SJSA1 (cell line): ENCODE data around the gene FPGT. TPM values are rescaled to one million over a fixed set of nuclear protein-coding genes. Genes with fewer than 3 reads are reported as not detected.
"Not testable (repeated sequence)": the region's sequence is repeated elsewhere in the genome, so short reads cannot be mapped to it uniquely, and the experiment has no call there.

ENCODE experiments used
- DNase-seq, 2 experiments: peaks; one replicate each; pipeline ENCODE4 v3.0.0-alpha.2; 2015 to 2020; ENCODE audit warnings: low spot score in 2 of 2, low read depth in 1 of 2
- H3K27ac ChIP-seq: fragments of 250-450 bp; sonication (Bioruptor Pico); 2 replicates; pipeline ENCODE4 v1.5.1; 2020; ENCODE audit warnings: mild to moderate bottlenecking, moderate library complexity
- H3K27me3 ChIP-seq: fragments of 250-450 bp; sonication (Bioruptor Pico); replicated peaks from 2 replicates; pipeline ENCODE4 v1.5.1; 2020; ENCODE audit warnings: mild to moderate bottlenecking, moderate library complexity
- H3K36me3 ChIP-seq: fragments of 250-450 bp; sonication (Bioruptor Pico); 2 replicates; pipeline ENCODE4 v1.5.1; 2020; ENCODE audit warnings: mild to moderate bottlenecking
- H3K4me1 ChIP-seq: fragments of 250-450 bp; sonication (Bioruptor Pico); replicated peaks from 2 replicates; pipeline ENCODE4 v1.6.1; 2021; ENCODE audit warnings: mild to moderate bottlenecking
- H3K4me3 ChIP-seq: fragments of 250-450 bp; sonication (Bioruptor Pico); 2 replicates; pipeline ENCODE4 v1.5.1; 2020; ENCODE audit warnings: mild to moderate bottlenecking
- H3K9me3 ChIP-seq: fragments of 250-450 bp; sonication (Bioruptor Pico); replicated peaks from 2 replicates; pipeline ENCODE4 v1.5.1; 2020; ENCODE audit warnings: mild to moderate bottlenecking
- total RNA-seq: library from RNA; depleted of rRNA; stranded (reverse); fragments of >200 nt; shearing (Covaris generic); gene quantifications from 2 replicates; pipeline ENCODE4 v1.2.3, GENCODE V29; 2014; rRNA removed

The FPGT gene
- total RNA-seq = 11.4 and 16.3 TPM in 2 replicates

DNA sequence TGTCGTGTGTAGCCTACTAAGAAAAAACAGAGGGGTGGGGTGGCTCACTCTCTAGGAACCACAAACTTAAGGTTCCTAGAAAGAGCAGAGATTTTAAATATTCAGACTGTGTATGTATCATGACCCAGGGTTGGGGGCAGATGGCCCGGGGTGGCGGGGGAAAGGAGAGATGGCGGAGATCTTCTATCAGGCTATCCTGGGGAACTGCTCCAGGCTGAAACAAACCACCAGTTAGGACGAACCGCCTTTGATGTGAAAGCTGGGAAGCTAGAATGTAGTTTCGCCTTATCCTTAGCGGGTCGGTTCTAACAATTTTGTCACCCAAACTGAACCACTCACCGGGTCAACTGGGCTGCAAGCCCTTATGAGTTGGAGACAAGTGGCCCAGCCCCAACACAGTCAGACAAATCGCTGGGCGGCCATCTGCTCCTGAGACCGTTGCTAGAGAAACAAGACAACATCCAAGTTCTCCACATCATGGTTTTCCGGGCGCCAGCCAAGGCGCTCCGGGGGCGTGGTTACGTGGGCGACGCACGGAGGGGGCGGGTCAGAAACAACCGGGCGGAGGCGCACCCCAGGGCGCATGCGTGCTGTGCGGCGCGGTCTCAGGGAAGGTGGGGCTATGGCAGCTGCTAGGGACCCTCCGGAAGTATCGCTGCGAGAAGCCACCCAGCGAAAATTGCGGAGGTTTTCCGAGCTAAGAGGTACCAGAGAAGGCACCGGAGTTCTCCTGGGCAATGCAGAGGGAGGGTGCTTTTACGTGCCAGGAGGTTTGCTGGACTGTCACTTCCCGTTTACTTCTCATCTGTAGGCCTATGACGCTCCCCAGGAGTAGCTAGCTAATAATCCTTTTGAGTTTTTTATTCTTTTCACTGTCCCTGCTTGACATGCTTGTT, at the start of gene FPGT, which contains the start of gene LRRIQ3:
Gene FPGT, plus strand, starts transcription at position 586 of the 896 bp plus-strand sequence. Its CDS starts 37 bp downstream, at position 623.
Gene LRRIQ3, minus strand, starts transcription at position 520 of the 896 bp plus-strand sequence. CDS start 14,492 bp downstream, outside the sequence.
- peaks cover 5% of the 10 kb centered on the region for H3K36me3 ChIP-seq
- no peaks in the 10 kb centered on the region for H3K9me3 ChIP-seq
- H3K27me3 ChIP-seq = no peaks in the 10 kb centered on the region
- peak within 1 kb of the TSS; percentile 78 for H3K27ac ChIP-seq
- H3K4me1 ChIP-seq = no peaks in the 10 kb centered on the region; the same call in 1 of the 2 replicates
- H3K4me3 ChIP-seq = peak within 1 kb of the TSS; percentile 46
- DNase-seq = peak; percentile 95 to 96

GRCh38 chr1:74160046-74160445, 38.0 kb upstream of the FPGT start:
- H3K4me3 ChIP-seq = no peak overlapping the region
- no peak for DNase-seq
- H3K36me3 ChIP-seq = no peaks in the 10 kb centered on the region
- H3K27me3 ChIP-seq = no peaks in the 10 kb centered on the region
- H3K9me3 ChIP-seq = no peaks in the 10 kb centered on the region
- H3K27ac ChIP-seq = no peak overlapping the region
- peaks cover 21% of the 10 kb centered on the region for H3K4me1 ChIP-seq

DNA sequence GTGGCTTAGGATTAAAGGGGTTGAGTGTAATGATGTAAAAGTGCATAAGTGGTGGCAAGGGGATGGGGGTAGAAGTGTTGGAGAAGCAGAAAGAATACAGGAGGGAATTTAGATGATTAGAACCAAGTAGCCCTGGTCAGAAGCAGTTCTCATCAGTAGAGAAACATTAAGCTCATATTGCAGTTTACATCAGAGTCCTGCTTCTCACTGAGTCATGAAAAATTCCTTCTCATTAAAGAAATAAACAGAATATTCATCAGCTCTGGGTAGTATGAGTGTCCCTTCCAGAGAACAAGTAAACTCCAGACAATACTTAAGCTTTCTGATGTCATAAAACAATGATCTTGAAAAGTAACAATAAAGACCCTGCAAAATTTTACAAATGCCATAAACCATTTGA, 36.5 kb upstream of the FPGT start:
- Histone ChIP-seq H3K4me1 (peaks cover 21% of the 10 kb centered on the region), H3K27me3 (no peaks in the 10 kb centered on the region), H3K36me3 (no peaks in the 10 kb centered on the region), H3K27ac (0 out of 2 replicates have a peak overlapping the region, but pooled peaks have one; percentile 13), H3K9me3 (no peaks in the 10 kb centered on the region), H3K4me3 (no peak overlapping the region)
- DNase-seq = peak in 1 of 2 experiments; percentile 47

- H3K27ac ChIP-seq = no peak overlapping the region
- DNase-seq = no peak
- no peaks in the 10 kb centered on the region for H3K36me3 ChIP-seq
- H3K9me3 ChIP-seq = no peaks in the 10 kb centered on the region
- no peak overlapping the region for H3K4me3 ChIP-seq
- no peaks in the 10 kb centered on the region for H3K27me3 ChIP-seq
- H3K4me1 ChIP-seq = peaks cover 21% of the 10 kb centered on the region
Observed at GRCh38 chr1:74162333-74162732, 35.7 kb upstream of the FPGT start.

- not testable (repeated sequence) for DNase-seq, H3K36me3 ChIP-seq, H3K27me3 ChIP-seq, H3K9me3 ChIP-seq, H3K4me1 ChIP-seq, H3K4me3 ChIP-seq, H3K27ac ChIP-seq
Observed at GRCh38 chr1:74174423-74174822, 23.6 kb upstream of the FPGT start.

GRCh38 chr1:74180490-74180889, 17.6 kb upstream of the FPGT start:
- no peaks in the 10 kb centered on the region for H3K9me3 ChIP-seq
- H3K4me1 ChIP-seq = no peaks in the 10 kb centered on the region
- no peaks in the 10 kb centered on the region for H3K36me3 ChIP-seq
- H3K27ac ChIP-seq = no peak overlapping the region
- DNase-seq = no peak
- H3K4me3 ChIP-seq = no peak overlapping the region
- no peaks in the 10 kb centered on the region for H3K27me3 ChIP-seq

GRCh38 chr1:74193908-74194307, 4.1 kb upstream of the FPGT start:
- Histone ChIP-seq H3K27ac (no peak overlapping the region), H3K27me3 (no peaks in the 10 kb centered on the region), H3K9me3 (no peaks in the 10 kb centered on the region), H3K4me1 (no peaks in the 10 kb centered on the region; the same call in 1 of the 2 replicates), H3K36me3 (no peaks in the 10 kb centered on the region), H3K4me3 (no peak overlapping the region)
- no peak for DNase-seq

GRCh38 chr1:74195339-74195738, 2.7 kb upstream of the FPGT start:
- Histone ChIP-seq H3K4me3 (no peak overlapping the region), H3K9me3 (no peaks in the 10 kb centered on the region), H3K4me1 (no peaks in the 10 kb centered on the region; the same call in 1 of the 2 replicates), H3K36me3 (no peaks in the 10 kb centered on the region), H3K27me3 (no peaks in the 10 kb centered on the region), H3K27ac (no peak overlapping the region)
- no peak for DNase-seq

GRCh38 chr1:74197255-74197654, 787 bp upstream of the FPGT start:
- DNase-seq = no peak
- no peaks in the 10 kb centered on the region for H3K27me3 ChIP-seq
- H3K4me1 ChIP-seq = no peaks in the 10 kb centered on the region; the same call in 1 of the 2 replicates
- no peaks in the 10 kb centered on the region for H3K9me3 ChIP-seq
- peak overlapping the region; percentile 78 for H3K27ac ChIP-seq
- peak overlapping the region; percentile 46 for H3K4me3 ChIP-seq
- peaks cover 5% of the 10 kb centered on the region for H3K36me3 ChIP-seq

DNA sequence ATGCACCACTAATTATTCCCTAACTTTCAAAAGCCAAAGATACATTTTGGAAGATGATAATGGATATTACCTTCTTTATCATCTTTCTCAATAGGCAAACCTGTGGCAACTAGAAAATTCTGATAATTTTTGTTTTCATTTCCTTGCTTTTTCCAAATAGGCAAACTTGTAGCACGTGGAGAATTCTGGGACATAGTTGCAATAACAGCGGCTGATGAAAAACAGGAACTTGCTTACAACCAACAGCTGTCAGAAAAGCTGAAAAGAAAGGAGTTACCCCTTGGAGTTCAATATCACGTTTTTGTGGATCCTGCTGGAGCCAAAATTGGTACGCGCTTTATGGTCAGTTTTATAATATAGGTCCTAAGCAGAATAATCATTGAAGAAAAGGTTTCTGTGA, 1.5 kb downstream of the FPGT start:
- peaks cover 7% of the 10 kb centered on the region for H3K36me3 ChIP-seq
- H3K27ac ChIP-seq = no peak overlapping the region
- H3K4me3 ChIP-seq = no peak overlapping the region
- H3K27me3 ChIP-seq = no peaks in the 10 kb centered on the region
- DNase-seq = no peak
- H3K4me1 ChIP-seq = no peaks in the 10 kb centered on the region; the same call in none of the 2 replicates
- no peaks in the 10 kb centered on the region for H3K9me3 ChIP-seq

- DNase-seq = peak in 1 of 2 experiments; percentile 48
- no peak overlapping the region for H3K4me3 ChIP-seq
- peaks cover 11% of the 10 kb centered on the region for H3K36me3 ChIP-seq
- H3K9me3 ChIP-seq = no peaks in the 10 kb centered on the region
- H3K27me3 ChIP-seq = no peaks in the 10 kb centered on the region
- H3K4me1 ChIP-seq = peaks cover 12% of the 10 kb centered on the region
- peak overlapping the region; percentile 43 for H3K27ac ChIP-seq
Observed at GRCh38 chr1:74205266-74205665, 7.2 kb downstream of the FPGT start.

DNA sequence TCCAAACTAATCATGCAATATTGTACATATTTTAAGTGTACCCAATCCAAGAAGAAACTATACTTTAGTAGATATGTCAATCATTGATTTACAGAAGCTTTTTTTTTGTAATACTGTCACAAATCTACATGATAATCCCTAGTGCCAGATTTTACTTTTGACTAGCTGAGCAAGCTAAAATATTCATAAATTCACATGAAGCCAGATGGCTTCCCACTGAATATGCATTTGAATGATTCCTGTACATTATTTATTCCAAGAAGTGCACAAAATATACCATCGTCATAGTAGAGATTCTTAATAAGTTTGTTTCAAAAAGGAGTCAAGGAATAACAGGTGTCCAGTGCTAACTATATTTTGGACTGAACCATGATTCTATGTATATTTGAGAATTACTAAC, 17.2 kb downstream of the FPGT start:
- Histone ChIP-seq H3K36me3 (no peaks in the 10 kb centered on the region), H3K27me3 (no peaks in the 10 kb centered on the region), H3K9me3 (no peaks in the 10 kb centered on the region), H3K4me1 (no peaks in the 10 kb centered on the region), H3K27ac (no peak overlapping the region), H3K4me3 (no peak overlapping the region)
- DNase-seq = no peak

DNA sequence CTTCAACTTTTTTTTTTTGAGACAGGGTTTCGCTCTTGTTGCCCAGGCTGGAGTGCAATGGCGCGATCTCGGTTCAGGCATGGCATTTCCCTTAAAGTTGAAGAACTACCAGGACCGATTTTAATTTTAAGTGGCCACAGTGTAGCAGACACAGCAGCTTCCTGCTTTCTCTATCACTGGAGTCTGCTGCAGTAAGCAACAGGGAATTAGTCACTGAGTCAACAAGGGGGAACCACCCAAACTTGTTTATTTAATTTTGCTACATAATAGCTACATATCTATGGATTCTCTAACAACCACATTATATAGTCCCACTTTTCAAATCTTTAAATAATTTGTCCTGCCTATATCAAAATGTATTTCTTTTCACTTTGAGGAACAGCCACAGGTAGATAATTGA, 24.7 kb downstream of the FPGT start:
- H3K4me3 ChIP-seq = no peak overlapping the region
- H3K4me1 ChIP-seq = peaks cover 13% of the 10 kb centered on the region
- H3K36me3 ChIP-seq = no peaks in the 10 kb centered on the region
- H3K9me3 ChIP-seq = no peaks in the 10 kb centered on the region; the same call in 1 of the 2 replicates
- DNase-seq = peak in 1 of 2 experiments; percentile 50
- H3K27me3 ChIP-seq = 0 out of 2 replicates have a peak, but pooled peaks cover 3% of the 10 kb centered on the region
- no peak overlapping the region for H3K27ac ChIP-seq

DNA sequence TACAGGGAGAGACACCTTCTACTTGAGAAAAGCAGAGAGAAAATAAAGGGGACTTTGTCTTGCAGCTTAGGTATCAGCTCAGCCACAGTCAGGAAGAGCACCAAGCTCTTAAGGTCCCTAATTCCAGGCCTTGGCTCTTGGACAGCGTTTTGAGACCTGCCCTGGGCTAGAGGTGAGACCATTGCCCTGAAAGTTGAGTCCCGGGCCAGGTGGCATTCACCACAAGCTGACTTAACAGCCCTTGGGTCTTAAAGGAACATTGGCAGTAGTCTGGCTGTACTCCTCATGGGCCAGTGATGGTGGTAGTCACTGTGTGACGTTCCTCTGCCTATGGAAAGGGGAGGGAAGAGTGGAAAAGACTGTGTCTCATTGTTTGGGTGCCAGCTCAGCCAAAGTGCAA, 25.4 kb downstream of the FPGT start:
- no peaks in the 10 kb centered on the region for H3K36me3 ChIP-seq
- no peak overlapping the region for H3K27ac ChIP-seq
- no peak for DNase-seq
- peaks cover 13% of the 10 kb centered on the region for H3K4me1 ChIP-seq
- H3K9me3 ChIP-seq = no peaks in the 10 kb centered on the region; the same call in 1 of the 2 replicates
- H3K4me3 ChIP-seq = no peak overlapping the region
- 0 out of 2 replicates have a peak, but pooled peaks cover 3% of the 10 kb centered on the region for H3K27me3 ChIP-seq
